GM10266 (cell line): ENCODE results near the gene LYPD8.

Experiments used
- DNase-seq: peaks from one replicate; pipeline ENCODE4 v3.0.0; 2012; ENCODE audit errors: extremely low spot score
- TF ChIP-seq, protein P1 (sequence below): IDR thresholded peaks from 2 replicates; pipeline ENCODE4 v1.5.1; 2012; ENCODE audit warnings: mild to moderate bottlenecking, low read depth; ENCODE audit not compliant: control insufficient read depth, insufficient read depth; ENCODE audit errors: missing control alignments

LYPD8 gene

DNA sequence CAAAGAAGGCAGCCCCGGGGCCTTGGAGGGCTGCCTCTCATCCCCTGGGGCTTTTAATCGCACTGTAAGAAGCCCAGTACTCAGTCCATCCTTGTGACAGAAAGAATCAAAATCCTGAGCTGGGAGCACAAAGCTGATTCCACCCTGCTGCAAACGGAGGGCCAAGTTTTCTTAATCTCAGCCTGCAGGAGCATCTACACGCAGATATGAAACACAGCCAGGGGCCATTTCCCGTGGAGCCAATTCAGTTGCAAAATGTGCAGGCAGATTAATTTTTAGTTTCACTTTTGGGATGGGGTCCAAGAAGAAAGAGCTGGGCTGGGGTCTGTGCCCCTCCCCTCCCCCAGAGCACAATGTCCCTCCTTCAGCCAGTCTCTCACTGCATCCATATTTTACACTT, 4.4 kb downstream of the LYPD8 start:
- DNase-seq, result no peak
- TF ChIP-seq, protein P1, sequence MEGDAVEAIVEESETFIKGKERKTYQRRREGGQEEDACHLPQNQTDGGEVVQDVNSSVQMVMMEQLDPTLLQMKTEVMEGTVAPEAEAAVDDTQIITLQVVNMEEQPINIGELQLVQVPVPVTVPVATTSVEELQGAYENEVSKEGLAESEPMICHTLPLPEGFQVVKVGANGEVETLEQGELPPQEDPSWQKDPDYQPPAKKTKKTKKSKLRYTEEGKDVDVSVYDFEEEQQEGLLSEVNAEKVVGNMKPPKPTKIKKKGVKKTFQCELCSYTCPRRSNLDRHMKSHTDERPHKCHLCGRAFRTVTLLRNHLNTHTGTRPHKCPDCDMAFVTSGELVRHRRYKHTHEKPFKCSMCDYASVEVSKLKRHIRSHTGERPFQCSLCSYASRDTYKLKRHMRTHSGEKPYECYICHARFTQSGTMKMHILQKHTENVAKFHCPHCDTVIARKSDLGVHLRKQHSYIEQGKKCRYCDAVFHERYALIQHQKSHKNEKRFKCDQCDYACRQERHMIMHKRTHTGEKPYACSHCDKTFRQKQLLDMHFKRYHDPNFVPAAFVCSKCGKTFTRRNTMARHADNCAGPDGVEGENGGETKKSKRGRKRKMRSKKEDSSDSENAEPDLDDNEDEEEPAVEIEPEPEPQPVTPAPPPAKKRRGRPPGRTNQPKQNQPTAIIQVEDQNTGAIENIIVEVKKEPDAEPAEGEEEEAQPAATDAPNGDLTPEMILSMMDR, result no peak

DNA sequence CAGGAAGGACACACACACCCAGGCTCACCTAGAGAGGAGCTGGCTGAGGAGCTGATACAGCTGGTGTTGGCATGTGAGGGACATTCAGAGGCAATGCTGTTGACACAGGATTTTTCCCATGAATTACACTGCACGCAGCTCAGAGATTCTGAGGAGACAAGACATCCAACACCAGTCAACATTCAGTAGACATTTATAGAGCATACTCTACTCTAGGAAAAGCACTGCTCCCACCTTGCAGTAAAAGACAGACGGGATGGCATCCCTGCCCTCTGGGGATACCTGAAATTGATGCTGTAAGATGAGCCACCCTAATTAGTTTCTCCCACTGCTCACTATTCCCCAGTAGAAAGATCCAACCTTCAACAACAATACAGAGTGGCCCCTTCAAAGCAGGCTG, 5.1 kb downstream of the LYPD8 start:
- TF ChIP-seq, protein P1, result no peak
- DNase-seq, result no peak

DNA sequence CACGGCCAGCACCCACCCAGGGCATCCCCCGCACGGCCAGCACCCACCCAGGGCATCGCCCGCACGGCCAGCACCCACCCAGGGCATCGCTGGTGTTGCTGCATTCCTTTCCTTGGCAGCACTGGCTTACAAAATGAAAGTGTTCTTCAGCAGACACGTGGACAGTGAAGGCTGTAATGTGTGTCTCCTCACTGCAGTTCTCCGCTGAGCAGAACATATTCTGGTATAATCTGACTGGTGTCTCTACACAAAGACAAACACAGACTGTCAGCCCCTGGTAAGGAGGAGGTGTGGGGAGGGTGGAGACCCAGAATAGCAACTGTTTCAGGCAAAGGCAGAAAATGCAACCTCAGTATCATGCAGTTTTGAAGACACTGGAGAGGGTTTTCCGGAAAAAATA, 7.3 kb downstream of the LYPD8 start:
- DNase-seq, result no peak
- TF ChIP-seq, protein P1, result no peak

DNA sequence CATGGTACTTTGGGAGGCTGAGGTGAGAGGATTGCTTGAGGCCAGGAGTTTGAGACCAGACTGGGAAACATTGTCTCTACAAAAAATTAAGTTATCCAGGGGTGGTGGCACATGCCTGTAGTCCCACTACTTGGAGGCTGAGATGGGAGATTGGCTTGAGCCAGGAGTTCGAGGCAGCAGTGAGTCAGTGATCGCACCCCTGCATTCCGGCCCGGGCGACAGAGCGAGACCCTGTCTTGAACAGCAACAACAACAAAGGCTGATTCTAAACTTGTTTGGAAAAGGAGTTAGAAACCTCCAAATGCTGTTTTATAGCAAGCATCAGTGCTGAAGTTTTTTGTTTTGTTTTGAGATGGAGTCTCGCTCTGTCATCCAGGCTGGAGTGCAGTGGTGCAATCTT, 14.7 kb downstream of the LYPD8 start:
- DNase-seq, result no peak
- TF ChIP-seq, protein P1, result no peak

DNA sequence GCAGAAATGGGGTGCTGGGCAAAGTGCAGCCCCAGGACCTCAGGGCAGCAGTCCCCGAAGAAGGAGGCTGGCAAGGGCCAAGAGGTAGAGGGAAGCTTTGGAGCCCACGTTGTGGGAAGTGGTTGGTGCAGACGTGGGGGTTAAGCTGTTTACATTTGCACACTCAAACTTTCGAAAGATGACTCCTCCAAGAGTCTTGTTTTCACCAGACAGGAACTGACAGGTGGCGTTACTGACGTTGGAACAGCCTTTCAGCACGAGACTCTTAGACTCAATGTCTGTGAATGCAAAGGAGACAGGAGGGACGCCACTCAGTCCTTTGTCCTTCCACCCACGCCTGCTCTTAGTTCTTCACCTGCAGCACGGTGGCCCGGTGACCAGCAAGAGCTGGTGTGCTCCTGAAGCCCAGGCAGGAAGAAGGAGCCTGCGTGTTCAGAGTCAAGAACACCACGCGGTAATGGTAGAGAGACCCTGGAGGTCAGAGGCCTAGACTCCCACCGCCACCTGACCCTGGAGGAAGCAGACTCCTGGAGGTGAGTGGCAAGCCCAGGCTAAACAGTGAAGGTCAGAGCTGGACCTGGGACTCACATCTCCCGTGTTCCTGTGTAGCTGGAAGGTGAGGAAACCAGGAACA, 15.9 kb downstream of the LYPD8 start:
- DNase-seq, result no peak

DNA sequence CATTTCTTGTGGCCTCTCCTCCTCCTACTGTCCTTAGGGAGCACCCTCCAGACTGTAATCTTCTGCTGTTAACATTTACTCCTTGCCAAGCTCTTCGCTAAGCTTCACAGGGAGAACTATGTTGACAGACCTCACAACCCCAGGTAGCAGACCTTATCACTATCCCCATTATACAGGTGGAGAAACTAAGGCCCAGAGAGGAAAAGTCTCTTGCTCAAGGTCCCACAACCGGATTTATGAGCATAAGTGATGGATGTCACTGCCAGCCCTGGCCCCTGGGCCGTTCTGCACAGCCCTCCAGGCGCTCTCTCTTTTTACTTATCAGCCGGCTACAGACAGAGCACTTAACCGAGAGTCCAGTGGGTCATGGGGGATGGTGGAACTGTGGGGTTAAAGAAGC, 18.1 kb downstream of the LYPD8 start:
- TF ChIP-seq, protein P1, result no peak
- DNase-seq, result no peak

More for the DNA sequence above, 15.9 kb downstream of the LYPD8 start:
- TF ChIP-seq, protein P1, result no peak

DNA sequence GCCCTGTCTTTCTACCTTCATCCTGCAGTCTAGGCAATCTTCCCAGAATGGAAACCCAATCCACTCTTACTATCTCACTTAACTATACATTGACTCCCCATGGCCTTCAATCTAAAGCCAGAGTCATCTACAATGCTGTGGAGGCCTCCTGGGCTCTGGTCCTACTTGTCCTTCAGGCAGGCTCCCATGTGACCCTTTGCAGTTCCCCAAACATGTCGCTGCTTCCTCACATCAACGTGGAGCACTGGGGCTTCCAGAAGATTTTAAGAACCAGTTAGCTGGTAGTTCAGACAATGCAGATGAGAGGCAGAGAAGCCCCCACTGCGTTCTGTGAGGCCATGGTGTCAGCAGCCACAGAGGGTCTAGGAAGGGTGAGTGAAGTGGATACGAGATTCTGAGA, 18.6 kb downstream of the LYPD8 start:
- TF ChIP-seq, protein P1, result no peak
- no peak for DNase-seq
